ENCODE results near the gene TRDN.

The TRDN gene

DNA sequence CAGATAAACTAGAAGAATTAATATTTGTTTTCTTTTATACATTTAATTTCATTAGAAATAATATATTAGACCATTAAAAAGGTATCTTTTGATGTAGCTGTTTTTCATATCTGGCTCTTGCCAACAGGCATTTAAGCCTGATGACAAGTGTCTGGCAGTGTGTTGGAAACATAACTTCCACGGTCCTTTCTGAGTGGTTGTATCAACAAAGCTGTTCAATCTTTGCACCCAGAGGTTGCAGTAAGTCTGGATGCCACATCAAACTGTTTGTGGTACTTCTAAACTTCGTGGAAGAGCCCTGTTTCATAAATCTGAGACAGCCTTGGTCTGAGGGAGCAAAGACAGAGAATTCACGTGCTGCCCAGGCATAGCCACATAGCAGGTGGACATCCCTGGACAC, 197.4 kb downstream of the TRDN start:
- Histone ChIP-seq H3K4me3 (ENCODE audit: low read length, poor library complexity, severe bottlenecking) (no peak overlapping the region), H3K9me3 (ENCODE audit: insufficient read depth, low read depth, low read length) (no peaks in the 10 kb centered on the region), H3K9ac (ENCODE audit: low read depth, low read length, poor library complexity, severe bottlenecking) (no peak overlapping the region), H3K27me3 (ENCODE audit: insufficient read depth, low read length, poor library complexity, severe bottlenecking) (no peaks in the 10 kb centered on the region), H3F3A (ENCODE audit: low read depth) (no peaks in the 10 kb centered on the region), H3K79me2 (ENCODE audit: insufficient read depth, low read length) (no peaks in the 10 kb centered on the region), H3K4me2 (ENCODE audit: low read depth, low read length, poor library complexity, severe bottlenecking) (no peak overlapping the region), H2AFZ (ENCODE audit: low read length) (no peak overlapping the region), H4K20me1 (ENCODE audit: insufficient read depth, low read length, poor library complexity, severe bottlenecking) (no peaks in the 10 kb centered on the region), H3K9me2 (replicated peaks; ENCODE audit: low read depth, low read length) (no peaks in the 10 kb centered on the region), H3K36me3 (ENCODE audit: insufficient read depth, low read length) (no peaks in the 10 kb centered on the region), H3K4me1 (ENCODE audit: insufficient read depth, low read length, poor library complexity, severe bottlenecking) (no peaks in the 10 kb centered on the region)
- TF ChIP-seq CTCF (conservative IDR thresholded peaks at IDR 0.05; ENCODE audit: low read length): no peak
- TF ChIP-seq EZH2phosphoT487 (IDR thresholded peaks at IDR 0.05; ENCODE audit: borderline replicate concordance): no peak

DNA sequence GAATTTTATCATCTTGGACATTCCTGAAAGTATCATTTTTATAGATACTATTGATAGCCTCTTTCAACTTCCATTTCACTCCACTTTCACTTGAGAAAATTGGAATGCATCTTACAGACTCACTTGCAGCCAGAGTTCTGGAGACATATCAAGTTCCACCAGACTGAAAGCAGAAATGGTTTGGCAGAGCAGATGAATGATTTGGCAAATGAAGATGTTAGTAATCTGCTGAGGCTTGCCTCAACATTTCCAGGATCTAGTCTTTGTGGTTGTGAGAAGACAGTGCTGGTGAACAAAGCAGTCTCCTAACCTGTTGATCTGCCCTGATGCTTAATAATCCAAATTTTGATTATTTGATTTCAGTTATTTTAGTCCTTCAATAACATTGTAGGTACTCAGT, 202.6 kb downstream of the TRDN start:
- no peaks in the 10 kb centered on the region for H3K9me3 ChIP-seq (ENCODE audit: insufficient read depth, low read depth, low read length)
- H3K27me3 ChIP-seq (ENCODE audit: insufficient read depth, low read length, poor library complexity, severe bottlenecking): no peaks in the 10 kb centered on the region
- H3K4me3 ChIP-seq (ENCODE audit: low read length, poor library complexity, severe bottlenecking): no peak overlapping the region
- H3K4me1 ChIP-seq (ENCODE audit: insufficient read depth, low read length, poor library complexity, severe bottlenecking): no peaks in the 10 kb centered on the region
- no peaks in the 10 kb centered on the region for H3K9me2 ChIP-seq (replicated peaks; ENCODE audit: low read depth, low read length)
- H3K36me3 ChIP-seq (ENCODE audit: insufficient read depth, low read length): no peaks in the 10 kb centered on the region
- no peak overlapping the region for H3K9ac ChIP-seq (ENCODE audit: low read depth, low read length, poor library complexity, severe bottlenecking)
- no peak overlapping the region for H3K4me2 ChIP-seq (ENCODE audit: low read depth, low read length, poor library complexity, severe bottlenecking)
- TF ChIP-seq EZH2phosphoT487 (IDR thresholded peaks at IDR 0.05; ENCODE audit: borderline replicate concordance) (no peak), CTCF (conservative IDR thresholded peaks at IDR 0.05; ENCODE audit: low read length) (no peak)
- no peaks in the 10 kb centered on the region for H3F3A ChIP-seq (ENCODE audit: low read depth)
- no peaks in the 10 kb centered on the region for H3K79me2 ChIP-seq (ENCODE audit: insufficient read depth, low read length)
- H2AFZ ChIP-seq (ENCODE audit: low read length): no peak overlapping the region
- no peaks in the 10 kb centered on the region for H4K20me1 ChIP-seq (ENCODE audit: insufficient read depth, low read length, poor library complexity, severe bottlenecking)

DNA sequence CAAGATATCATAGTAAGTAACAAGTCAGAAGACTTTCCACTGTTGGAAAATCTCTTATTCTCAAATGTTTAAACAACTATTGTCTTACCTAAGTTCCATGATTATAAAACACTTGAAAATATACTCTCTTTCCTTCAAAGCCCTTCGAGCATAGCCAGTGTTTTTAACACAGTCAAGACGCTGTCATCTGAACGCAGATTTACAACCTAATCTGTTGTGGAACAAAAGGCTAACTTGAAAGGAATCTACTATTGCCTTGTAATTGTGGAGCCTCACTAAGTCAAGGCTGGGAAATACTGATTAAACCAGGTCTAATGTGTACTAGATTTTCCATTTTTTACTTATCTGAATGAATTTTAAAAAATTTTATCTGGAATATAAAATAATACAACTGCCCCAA, 205.8 kb downstream of the TRDN start:
- Histone ChIP-seq H3K4me1 (ENCODE audit: insufficient read depth, low read length, poor library complexity, severe bottlenecking) (no peaks in the 10 kb centered on the region), H3K4me3 (ENCODE audit: low read length, poor library complexity, severe bottlenecking) (no peak overlapping the region), H3K9me2 (replicated peaks; ENCODE audit: low read depth, low read length) (no peaks in the 10 kb centered on the region), H3K27me3 (ENCODE audit: insufficient read depth, low read length, poor library complexity, severe bottlenecking) (no peaks in the 10 kb centered on the region), H4K20me1 (ENCODE audit: insufficient read depth, low read length, poor library complexity, severe bottlenecking) (no peaks in the 10 kb centered on the region), H3K9me3 (ENCODE audit: insufficient read depth, low read depth, low read length) (no peaks in the 10 kb centered on the region), H3K4me2 (ENCODE audit: low read depth, low read length, poor library complexity, severe bottlenecking) (no peak overlapping the region), H3F3A (ENCODE audit: low read depth) (no peaks in the 10 kb centered on the region), H3K79me2 (ENCODE audit: insufficient read depth, low read length) (no peaks in the 10 kb centered on the region), H2AFZ (ENCODE audit: low read length) (no peak overlapping the region), H3K9ac (ENCODE audit: low read depth, low read length, poor library complexity, severe bottlenecking) (no peak overlapping the region), H3K36me3 (ENCODE audit: insufficient read depth, low read length) (no peaks in the 10 kb centered on the region)
- TF ChIP-seq EZH2phosphoT487 (IDR thresholded peaks at IDR 0.05; ENCODE audit: borderline replicate concordance): no peak
- TF ChIP-seq CTCF (conservative IDR thresholded peaks at IDR 0.05; ENCODE audit: low read length): no peak
